ENCODE results near the gene ELK1.

ELK1 gene

GRCh38 chrX:47638816-47639215 lies 11.5 kb downstream of the ELK1 start:
- no peak for TF ChIP-seq EZH2 (IDR thresholded peaks at IDR 0.05)
- TF ChIP-seq POLR2AphosphoS5 (IDR thresholded peaks at IDR 0.05; ENCODE audit: borderline replicate concordance, low read depth, low read length) = no peak
- no peak for TF ChIP-seq FOXP2 (optimal IDR thresholded peaks at IDR 0.05; ENCODE audit: control extremely low read depth, extremely low read length, insufficient read depth)
- peaks cover 46% of the 10 kb centered on the region for H3K36me3 ChIP-seq (ENCODE audit: insufficient read depth, low read length)

GRCh38 chrX:47637546-47638195 lies 12.7 kb downstream of the ELK1 start:
- H3K9me3 ChIP-seq (ENCODE audit: low read depth, low read length) = no peaks in the 10 kb centered on the region
- no peak for DNase-seq (ENCODE audit: low read depth, low spot score)
- peaks cover 40% of the 10 kb centered on the region for H3K36me3 ChIP-seq (ENCODE audit: insufficient read depth, low read length)
- H3K9ac ChIP-seq (ENCODE audit: insufficient read length) = no peak overlapping the region
- no peak overlapping the region for H3K27ac ChIP-seq
- H3K4me3 ChIP-seq = no peak overlapping the region
- TF ChIP-seq FOXP2 (optimal IDR thresholded peaks at IDR 0.05; ENCODE audit: control extremely low read depth, extremely low read length, insufficient read depth) = no peak
- TF ChIP-seq POLR2AphosphoS5 (IDR thresholded peaks at IDR 0.05; ENCODE audit: borderline replicate concordance, low read depth, low read length) = no peak
- TF ChIP-seq EZH2 (IDR thresholded peaks at IDR 0.05) = no peak

More at GRCh38 chrX:47638816-47639215, 11.5 kb downstream of the ELK1 start:
- no peak overlapping the region for H3K27ac ChIP-seq
- no peaks in the 10 kb centered on the region for H3K9me3 ChIP-seq (ENCODE audit: low read depth, low read length)
- no peak overlapping the region for H3K9ac ChIP-seq (ENCODE audit: insufficient read length)
- H3K4me3 ChIP-seq = no peak overlapping the region
- no peak for DNase-seq (ENCODE audit: low read depth, low spot score)

GRCh38 chrX:47634871-47635575 lies 15.3 kb downstream of the ELK1 start:
- Histone ChIP-seq H3K36me3 (ENCODE audit: insufficient read depth, low read length) (peaks cover 17% of the 10 kb centered on the region), H3K9me3 (ENCODE audit: low read depth, low read length) (no peaks in the 10 kb centered on the region), H3K27ac (no peak overlapping the region), H3K4me3 (no peak overlapping the region), H3K9ac (ENCODE audit: insufficient read length) (no peak overlapping the region)
- no peak for TF ChIP-seq FOXP2 (optimal IDR thresholded peaks at IDR 0.05; ENCODE audit: control extremely low read depth, extremely low read length, insufficient read depth)
- TF ChIP-seq EZH2 (IDR thresholded peaks at IDR 0.05) = no peak
- TF ChIP-seq POLR2AphosphoS5 (IDR thresholded peaks at IDR 0.05; ENCODE audit: borderline replicate concordance, low read depth, low read length) = no peak
- DNase-seq (ENCODE audit: low read depth, low spot score) = no peak

- TF ChIP-seq POLR2AphosphoS5 (IDR thresholded peaks at IDR 0.05; ENCODE audit: borderline replicate concordance, low read depth, low read length) (no peak), FOXP2 (optimal IDR thresholded peaks at IDR 0.05; ENCODE audit: control extremely low read depth, extremely low read length, insufficient read depth) (no peak), EZH2 (IDR thresholded peaks at IDR 0.05) (no peak)
- DNase-seq (ENCODE audit: low read depth, low spot score) = no peak
- H3K36me3 ChIP-seq (ENCODE audit: insufficient read depth, low read length) = peaks cover 6% of the 10 kb centered on the region; the same call in 1 of the 2 replicates
- no peak overlapping the region for H3K4me3 ChIP-seq
- no peaks in the 10 kb centered on the region for H3K9me3 ChIP-seq (ENCODE audit: low read depth, low read length)
- H3K27ac ChIP-seq = no peak overlapping the region
- H3K9ac ChIP-seq (ENCODE audit: insufficient read length) = no peak overlapping the region
Measured at GRCh38 chrX:47633689-47634590, 16.4 kb downstream of the ELK1 start.

- H3K9me3 ChIP-seq (ENCODE audit: low read depth, low read length) = no peaks in the 10 kb centered on the region
- peaks cover 3% of the 10 kb centered on the region; the same call in 1 of the 2 replicates for H3K36me3 ChIP-seq (ENCODE audit: insufficient read depth, low read length)
- H3K9ac ChIP-seq (ENCODE audit: insufficient read length) = no peak overlapping the region
- no peak for TF ChIP-seq FOXP2 (optimal IDR thresholded peaks at IDR 0.05; ENCODE audit: control extremely low read depth, extremely low read length, insufficient read depth)
- TF ChIP-seq EZH2 (IDR thresholded peaks at IDR 0.05) = no peak
- no peak for TF ChIP-seq POLR2AphosphoS5 (IDR thresholded peaks at IDR 0.05; ENCODE audit: borderline replicate concordance, low read depth, low read length)
- no peak overlapping the region for H3K4me3 ChIP-seq
- DNase-seq (ENCODE audit: low read depth, low spot score) = no peak
- H3K27ac ChIP-seq = no peak overlapping the region
Measured at GRCh38 chrX:47632666-47633065, 17.7 kb downstream of the ELK1 start.

GRCh38 chrX:47631676-47632075 lies 18.7 kb downstream of the ELK1 start:
- Histone ChIP-seq H3K9ac (ENCODE audit: insufficient read length) (no peak overlapping the region), H3K9me3 (ENCODE audit: low read depth, low read length) (no peaks in the 10 kb centered on the region), H3K27ac (no peak overlapping the region)

GRCh38 chrX:47629419-47630200 lies 20.8 kb downstream of the ELK1 start, which contains the start of gene CFP:
CFP (minus strand) TSS chrX:47629930; CDS start chrX:47629844, 86 bp downstream.
- Histone ChIP-seq H3K9me3 (ENCODE audit: low read depth, low read length) (no peaks in the 10 kb centered on the region), H3K9ac (ENCODE audit: insufficient read length) (no peak within 1 kb of the TSS), H3K27ac (no peak within 1 kb of the TSS), H3K4me3 (no peak within 1 kb of the TSS), H3K36me3 (ENCODE audit: insufficient read depth, low read length) (no peaks in the 10 kb centered on the region)
- TF ChIP-seq FOXP2 (optimal IDR thresholded peaks at IDR 0.05; ENCODE audit: control extremely low read depth, extremely low read length, insufficient read depth) (no peak), EZH2 (IDR thresholded peaks at IDR 0.05) (no peak), POLR2AphosphoS5 (IDR thresholded peaks at IDR 0.05; ENCODE audit: borderline replicate concordance, low read depth, low read length) (no peak)
- no peak for DNase-seq (ENCODE audit: low read depth, low spot score)

More at GRCh38 chrX:47631676-47632075, 18.7 kb downstream of the ELK1 start:
- Histone ChIP-seq H3K4me3 (no peak overlapping the region), H3K36me3 (ENCODE audit: insufficient read depth, low read length) (no peaks in the 10 kb centered on the region; the same call in 1 of the 2 replicates)
- TF ChIP-seq FOXP2 (optimal IDR thresholded peaks at IDR 0.05; ENCODE audit: control extremely low read depth, extremely low read length, insufficient read depth) = no peak
- TF ChIP-seq EZH2 (IDR thresholded peaks at IDR 0.05) = no peak
- TF ChIP-seq POLR2AphosphoS5 (IDR thresholded peaks at IDR 0.05; ENCODE audit: borderline replicate concordance, low read depth, low read length) = no peak
- no peak for DNase-seq (ENCODE audit: low read depth, low spot score)

All from SK-N-MC (cell line).